Measurements from ENCODE around the gene ACSL4.

- TF ChIP-seq POLR2A (IDR thresholded peaks at IDR 0.05) (no peak), POLR2AphosphoS5 (IDR thresholded peaks at IDR 0.05) (no peak)
- TF ChIP-seq, protein P1, sequence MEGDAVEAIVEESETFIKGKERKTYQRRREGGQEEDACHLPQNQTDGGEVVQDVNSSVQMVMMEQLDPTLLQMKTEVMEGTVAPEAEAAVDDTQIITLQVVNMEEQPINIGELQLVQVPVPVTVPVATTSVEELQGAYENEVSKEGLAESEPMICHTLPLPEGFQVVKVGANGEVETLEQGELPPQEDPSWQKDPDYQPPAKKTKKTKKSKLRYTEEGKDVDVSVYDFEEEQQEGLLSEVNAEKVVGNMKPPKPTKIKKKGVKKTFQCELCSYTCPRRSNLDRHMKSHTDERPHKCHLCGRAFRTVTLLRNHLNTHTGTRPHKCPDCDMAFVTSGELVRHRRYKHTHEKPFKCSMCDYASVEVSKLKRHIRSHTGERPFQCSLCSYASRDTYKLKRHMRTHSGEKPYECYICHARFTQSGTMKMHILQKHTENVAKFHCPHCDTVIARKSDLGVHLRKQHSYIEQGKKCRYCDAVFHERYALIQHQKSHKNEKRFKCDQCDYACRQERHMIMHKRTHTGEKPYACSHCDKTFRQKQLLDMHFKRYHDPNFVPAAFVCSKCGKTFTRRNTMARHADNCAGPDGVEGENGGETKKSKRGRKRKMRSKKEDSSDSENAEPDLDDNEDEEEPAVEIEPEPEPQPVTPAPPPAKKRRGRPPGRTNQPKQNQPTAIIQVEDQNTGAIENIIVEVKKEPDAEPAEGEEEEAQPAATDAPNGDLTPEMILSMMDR (IDR thresholded peaks at IDR 0.05) = no peak
Measured at GRCh38 chrX:109656774-109657173, 76.3 kb downstream of the ACSL4 start.

All from prostate gland (tissue), 2 donors.